Activated B cell treated with CpG ODN at 0.5 μM for 24 hours (primary cell): ENCODE data around the gene FAM168A. TPM values are rescaled to one million over a fixed set of nuclear protein-coding genes. Genes with fewer than 3 reads are reported as not detected.
A peak's percentile ranks its signal among the peaks of the same experiment; 100 is the strongest.

Source experiments
- ATAC-seq: fragments of 200-7000 bp; cut with Tn5 transposase; one replicate; pipeline ENCODE4 v1.10.0; 2021; ENCODE audit warnings: low read depth, mild to moderate bottlenecking, moderate library complexity
- CTCF ChIA-PET: fragments of 350-600 bp; sonication (Branson Sonifier 250); formaldehyde crosslinking; loops from one replicate; lab custom pipeline; 2021; ENCODE audit warnings: antibody characterized with exemption; lab: Charles Lee
- POLR2A ChIA-PET: fragments of 350-600 bp; sonication (Branson Sonifier 250); formaldehyde crosslinking; loops from one replicate; lab custom pipeline; 2021; ENCODE audit warnings: antibody characterized with exemption; lab: Charles Lee
- DNase-seq: peaks from one replicate; pipeline ENCODE4 v3.0.0; 2022
- H3K27ac Mint-ChIP-seq: one replicate; pipeline ENCODE4 v1.8.0; 2020; ENCODE audit warnings: mixed read lengths
- H3K27me3 Mint-ChIP-seq: one replicate; pipeline ENCODE4 v1.8.0; 2021; ENCODE audit warnings: mixed read lengths
- H3K36me3 Mint-ChIP-seq: one replicate; pipeline ENCODE4 v1.8.0; 2021; ENCODE audit warnings: low read depth, mixed read lengths
- H3K4me1 Mint-ChIP-seq: one replicate; pipeline ENCODE4 v1.8.0; 2021; ENCODE audit warnings: mixed read lengths
- H3K4me3 Mint-ChIP-seq: one replicate; pipeline ENCODE4 v1.8.0; 2020; ENCODE audit warnings: mild to moderate bottlenecking, mixed read lengths
- H3K9me3 Mint-ChIP-seq: one replicate; pipeline ENCODE4 v1.8.0; 2020; ENCODE audit warnings: mixed read lengths
- CTCF ChIP-seq: fragments of 200-600 bp; IDR thresholded peaks from one replicate; pipeline ENCODE4 v1.8.0; 2022; ENCODE audit warnings: antibody characterized with exemption, mild to moderate bottlenecking
- intact Hi-C: fragments of 100-400 bp; cut with micrococcal nuclease; formaldehyde crosslinking; loops from one replicate; pipeline ENCODE4 v1.15.1; 2024
- total RNA-seq: library from RNA; stranded (reverse); gene quantifications from 2 replicates; pipeline ENCODE4 v1.2.3, GENCODE V29; 2022

Gene FAM168A
- total RNA-seq, 1 donor from 2014 or later = 16.5 TPM

GRCh38 chr11:73365352-73366264 lies 232.3 kb downstream of the FAM168A start:
- ATAC-seq (no peak), DNase-seq (no peak)
- H3K27me3 Mint-ChIP-seq = no peaks in the 10 kb centered on the region
- peak overlapping the region; percentile 69 for H3K27ac Mint-ChIP-seq
- peaks cover 47% of the 10 kb centered on the region for H3K4me1 Mint-ChIP-seq
- H3K9me3 Mint-ChIP-seq = no peaks in the 10 kb centered on the region
- ChIA-PET CTCF (interaction anchor here (1.1 to 3.5 kb wide), 3 partner anchors 14 to 260 kb away, joined by 4 to 14 read pairs (median 6); no protein-coding TSS in a partner anchor), POLR2A (interaction anchor here (1.1 to 1.3 kb wide), 2 partner anchors 23 to 643 kb away, joined by 7 read pairs; no protein-coding TSS in a partner anchor)
- H3K4me3 Mint-ChIP-seq = peak overlapping the region; percentile 12
- intact Hi-C loops = loop anchor here (1.0 to 2.0 kb wide), 2 partner anchors 11 to 15 kb away; partner anchors contain the start of gene RELT
- H3K36me3 Mint-ChIP-seq = no peaks in the 10 kb centered on the region
- no peak for TF ChIP-seq CTCF

GRCh38 chr11:73363147-73363546 lies 234.8 kb downstream of the FAM168A start:
- intact Hi-C loops = no loop called here
- no peak for TF ChIP-seq CTCF
- Mint-ChIP-seq H3K4me3 (no peak overlapping the region), H3K36me3 (no peaks in the 10 kb centered on the region), H3K27ac (no peak overlapping the region), H3K9me3 (no peaks in the 10 kb centered on the region), H3K4me1 (peaks cover 40% of the 10 kb centered on the region), H3K27me3 (no peaks in the 10 kb centered on the region)
- ChIA-PET CTCF (no interaction called here), POLR2A (interaction anchor here (0.9 kb wide), 1 partner anchor 12 kb away, joined by 3 read pairs; no protein-coding TSS in a partner anchor)
- ATAC-seq = no peak
- DNase-seq = no peak

- intact Hi-C loops = no loop called here
- Mint-ChIP-seq H3K4me1 (peaks cover 30% of the 10 kb centered on the region), H3K36me3 (no peaks in the 10 kb centered on the region), H3K4me3 (no peak overlapping the region), H3K27ac (no peak overlapping the region), H3K27me3 (no peaks in the 10 kb centered on the region), H3K9me3 (no peaks in the 10 kb centered on the region)
- no peak for TF ChIP-seq CTCF
- ChIA-PET POLR2A (interaction anchor here (0.9 kb wide), 1 partner anchor 11 kb away, joined by 3 read pairs; no protein-coding TSS in a partner anchor), CTCF (no interaction called here)
- ATAC-seq = no peak
- no peak for DNase-seq
These were observed 235.7 kb downstream of the FAM168A start for GRCh38 chr11:73361953-73362776.

GRCh38 chr11:73360743-73361369 lies 237.1 kb downstream of the FAM168A start:
- Mint-ChIP-seq H3K27me3 (no peaks in the 10 kb centered on the region), H3K4me3 (no peak overlapping the region), H3K4me1 (peaks cover 17% of the 10 kb centered on the region), H3K9me3 (no peaks in the 10 kb centered on the region), H3K36me3 (no peaks in the 10 kb centered on the region), H3K27ac (no peak overlapping the region)
- ATAC-seq (no peak), DNase-seq (no peak)
- POLR2A ChIA-PET = interaction anchor here (1.0 to 1.4 kb wide), 2 partner anchors 22 to 24 kb away, joined by 3 to 5 read pairs; no protein-coding TSS in a partner anchor
- no peak for TF ChIP-seq CTCF
- intact Hi-C loops = no loop called here
- CTCF ChIA-PET = interaction anchor here (0.6 to 2.7 kb wide), 7 partner anchors 10 to 70 kb away, joined by 3 to 23 read pairs (median 3); no protein-coding TSS in a partner anchor
